GM10248 (cell line): ENCODE results near the gene PHAX.

ENCODE experiments used
- CTCF ChIA-PET: fragments of 300-600 bp; sonication (Branson Sonifier 250); formaldehyde crosslinking; extraction: SDS; loops from one replicate; lab custom pipeline; 2021; ENCODE audit warnings: antibody characterized with exemption; lab: Yijun Ruan, JAX
- POLR2A ChIA-PET: fragments of 350-650 bp; sonication (Branson Sonifier 250); formaldehyde crosslinking; extraction: SDS; loops from one replicate; lab custom pipeline; 2020; ENCODE audit warnings: antibody characterized with exemption; lab: Yijun Ruan, JAX
- DNase-seq: peaks from one replicate; pipeline ENCODE4 v3.0.0; 2012; ENCODE audit errors: extremely low spot score
- TF ChIP-seq, protein P1 (sequence below): IDR thresholded peaks from 2 replicates; pipeline ENCODE4 v1.5.1; 2012; ENCODE audit warnings: mild to moderate bottlenecking, low read depth; ENCODE audit errors: extremely low read depth, missing control alignments, control extremely low read depth

PHAX gene

DNA sequence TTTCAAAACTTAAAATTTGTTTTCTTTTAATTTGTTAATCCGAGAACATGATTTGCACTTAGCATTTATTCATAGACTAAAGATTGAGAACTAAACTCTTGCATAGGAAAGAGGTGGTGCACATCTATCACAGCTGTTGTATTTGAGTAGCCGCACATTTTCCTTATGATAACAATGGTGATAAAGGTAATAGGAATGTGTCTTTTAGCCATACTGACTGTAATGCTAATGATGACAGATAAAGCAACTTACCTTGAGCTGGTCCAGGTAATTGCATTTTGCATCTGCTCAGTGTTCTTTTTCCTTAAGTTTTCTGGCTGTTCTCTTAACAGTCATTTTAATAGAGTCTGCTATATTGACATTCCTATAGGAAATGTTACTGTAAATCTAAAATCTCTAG lies 19.0 kb downstream of the PHAX start:
- TF ChIP-seq, protein P1, sequence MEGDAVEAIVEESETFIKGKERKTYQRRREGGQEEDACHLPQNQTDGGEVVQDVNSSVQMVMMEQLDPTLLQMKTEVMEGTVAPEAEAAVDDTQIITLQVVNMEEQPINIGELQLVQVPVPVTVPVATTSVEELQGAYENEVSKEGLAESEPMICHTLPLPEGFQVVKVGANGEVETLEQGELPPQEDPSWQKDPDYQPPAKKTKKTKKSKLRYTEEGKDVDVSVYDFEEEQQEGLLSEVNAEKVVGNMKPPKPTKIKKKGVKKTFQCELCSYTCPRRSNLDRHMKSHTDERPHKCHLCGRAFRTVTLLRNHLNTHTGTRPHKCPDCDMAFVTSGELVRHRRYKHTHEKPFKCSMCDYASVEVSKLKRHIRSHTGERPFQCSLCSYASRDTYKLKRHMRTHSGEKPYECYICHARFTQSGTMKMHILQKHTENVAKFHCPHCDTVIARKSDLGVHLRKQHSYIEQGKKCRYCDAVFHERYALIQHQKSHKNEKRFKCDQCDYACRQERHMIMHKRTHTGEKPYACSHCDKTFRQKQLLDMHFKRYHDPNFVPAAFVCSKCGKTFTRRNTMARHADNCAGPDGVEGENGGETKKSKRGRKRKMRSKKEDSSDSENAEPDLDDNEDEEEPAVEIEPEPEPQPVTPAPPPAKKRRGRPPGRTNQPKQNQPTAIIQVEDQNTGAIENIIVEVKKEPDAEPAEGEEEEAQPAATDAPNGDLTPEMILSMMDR = no peak
- no peak for DNase-seq
- ChIA-PET CTCF (no interaction called here), POLR2A (no interaction called here)

DNA sequence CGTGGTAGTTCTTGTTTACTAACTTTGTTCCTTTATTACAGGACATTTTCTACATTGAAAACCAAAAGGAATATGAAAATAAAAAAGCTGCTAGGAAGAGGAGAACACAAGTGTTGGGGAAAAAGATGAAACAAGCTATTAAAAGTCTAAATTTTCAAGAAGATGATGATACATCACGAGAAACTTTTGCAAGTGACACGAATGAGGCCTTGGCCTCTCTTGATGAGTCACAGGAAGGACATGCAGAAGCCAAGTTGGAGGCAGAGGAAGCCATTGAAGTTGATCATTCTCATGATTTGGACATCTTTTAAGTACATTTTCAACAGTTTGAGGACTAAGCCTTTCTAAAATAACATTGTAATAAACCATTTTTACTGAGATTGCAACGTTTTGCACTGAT lies 23.8 kb downstream of the PHAX start:
- CTCF ChIA-PET = no interaction called here
- no peak for DNase-seq
- TF ChIP-seq, protein P1 = no peak
- POLR2A ChIA-PET = no interaction called here

DNA sequence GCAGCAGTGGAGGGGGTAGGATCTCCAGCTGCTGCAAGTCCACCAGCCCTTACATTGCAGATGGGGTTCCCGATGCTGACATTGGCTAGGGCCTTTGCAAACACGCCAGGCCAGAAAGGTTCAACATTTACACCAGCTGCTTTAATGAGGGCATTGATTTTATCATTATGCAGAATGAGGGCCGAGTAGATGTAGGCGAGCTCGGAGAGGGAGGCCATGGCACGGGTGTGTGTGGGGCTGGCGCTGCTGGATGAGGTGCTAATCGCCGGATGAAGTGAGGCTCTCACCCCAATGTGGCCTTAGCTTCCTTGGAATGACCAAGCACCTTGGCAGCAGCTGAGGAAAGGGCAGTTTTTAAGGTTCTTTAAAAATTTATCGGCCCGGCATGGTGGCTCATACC lies 27.4 kb downstream of the PHAX start:
- CTCF ChIA-PET = interaction anchor here (1.0 kb wide), 1 partner anchor 13 kb away, joined by 3 read pairs; no protein-coding TSS in a partner anchor
- TF ChIP-seq, protein P1 = no peak
- POLR2A ChIA-PET = no interaction called here
- no peak for DNase-seq

DNA sequence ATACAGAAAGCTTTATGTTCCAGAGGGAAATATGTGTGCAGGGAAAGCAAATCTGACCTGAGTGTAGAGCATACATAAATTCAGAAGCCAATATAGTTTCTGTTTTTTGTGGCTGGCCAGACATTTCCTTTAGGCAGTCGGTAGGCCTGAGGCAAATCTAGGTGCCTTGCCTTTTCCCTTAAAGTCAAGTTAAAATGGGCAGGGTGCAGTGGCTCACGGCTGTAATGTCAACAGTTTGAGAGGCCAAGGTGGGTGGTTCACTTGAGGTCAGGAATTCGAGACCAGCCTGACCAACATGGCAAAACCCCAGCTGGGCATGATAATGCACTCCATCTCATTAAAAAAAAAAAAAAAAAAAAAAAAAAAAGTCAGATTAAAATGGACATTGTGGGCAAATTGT lies 31.2 kb downstream of the PHAX start:
- ChIA-PET POLR2A (no interaction called here), CTCF (interaction anchor here (1.0 kb wide), 1 partner anchor 16 kb away, joined by 3 read pairs; no protein-coding TSS in a partner anchor)
- TF ChIP-seq, protein P1 = no peak
- DNase-seq = no peak

DNA sequence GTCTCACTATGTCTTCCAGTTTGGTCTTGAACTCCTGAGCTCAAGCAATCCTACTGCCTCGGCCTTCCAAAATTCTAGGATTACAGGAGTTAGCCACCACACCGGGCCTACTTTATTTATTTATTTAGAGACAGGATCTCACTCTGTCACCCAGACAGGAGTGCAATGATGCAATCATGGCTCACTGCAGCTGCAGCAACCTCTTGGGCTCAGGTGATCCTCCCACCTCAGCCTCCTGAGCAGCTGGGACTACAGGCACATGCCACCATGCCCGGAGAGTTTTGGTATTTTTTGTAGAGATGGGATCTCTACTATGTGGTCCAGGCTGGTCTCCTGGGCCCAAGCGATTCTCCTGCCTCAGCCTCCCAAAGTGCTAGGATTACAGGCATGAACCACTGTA lies 32.8 kb downstream of the PHAX start:
- POLR2A ChIA-PET = no interaction called here
- TF ChIP-seq, protein P1 = no peak
- CTCF ChIA-PET = no interaction called here
- DNase-seq = no peak

DNA sequence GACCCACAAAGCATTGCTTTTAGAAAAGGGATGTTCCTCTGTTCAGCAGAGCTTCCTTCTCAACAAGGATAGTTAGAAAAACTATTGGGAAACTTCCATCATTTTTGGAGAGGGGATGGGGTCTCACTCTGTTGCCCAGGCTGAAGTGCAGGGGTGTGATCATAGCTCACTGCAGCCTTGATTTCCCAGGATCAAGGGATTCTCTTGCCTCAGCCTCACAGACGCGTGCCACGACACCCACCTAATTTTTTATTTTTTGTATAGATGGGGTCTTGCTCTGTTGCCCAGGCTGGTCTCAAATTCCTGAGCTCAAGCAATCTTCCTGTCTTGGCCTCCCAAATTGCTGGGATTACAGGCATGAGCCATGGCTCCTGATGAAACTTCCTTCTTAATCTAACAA lies 34.8 kb downstream of the PHAX start:
- ChIA-PET POLR2A (no interaction called here), CTCF (interaction anchor here (1.1 kb wide), 2 partner anchors 40 to 166 kb away, joined by 3 read pairs; no protein-coding TSS in a partner anchor)
- TF ChIP-seq, protein P1 = no peak
- DNase-seq = no peak
